H1 (cell line): Measurements from ENCODE around the gene SIGLEC10. TPM values are rescaled to one million over a fixed set of nuclear protein-coding genes. Genes with fewer than 3 reads are reported as not detected.

Experiments
- CTCF ChIA-PET: fragments of 300-600 bp; sonication (Branson Sonifier 250); formaldehyde crosslinking; loops from one replicate; lab custom pipeline; 2021; ENCODE audit not compliant: partially characterized antibody; lab: Charles Lee
- POLR2A ChIA-PET: fragments of 300-600 bp; sonication (Branson Sonifier 250); formaldehyde crosslinking; loops from one replicate; lab custom pipeline; 2021; ENCODE audit warnings: inconsistent platforms; ENCODE audit not compliant: partially characterized antibody; lab: Charles Lee
- DNase-seq, 2 experiments: peaks; one replicate each; pipeline versions ENCODE4 v3.0.0 to v3.0.0-alpha.2; 2010 to 2022; ENCODE audit warnings: low spot score in 2 of 2, low read depth in 1 of 2, mixed read lengths in 1 of 2
- FAIRE-seq: peaks from 2 replicates; lab custom pipeline; 2011; peaks lifted over from hg19 to GRCh38; lab: Jason Lieb, UNC
- H2AFZ ChIP-seq: 2 replicates; pipeline ENCODE4 v1.8.1; 2012; ENCODE audit warnings: low read length, inconsistent platforms
- H2AK5ac ChIP-seq: 2 replicates; pipeline ENCODE4 v1.6.1; 2013; ENCODE audit warnings: low read depth, low read length
- H2BK120ac ChIP-seq: replicated peaks from 2 replicates; pipeline ENCODE3; 2013; ENCODE audit warnings: low read depth, low read length, inconsistent platforms
- H2BK12ac ChIP-seq: 2 replicates; pipeline ENCODE4 v1.6.1; 2013; ENCODE audit warnings: low read depth, low read length
- H2BK15ac ChIP-seq: 2 replicates; pipeline ENCODE4 v1.6.1; 2013; ENCODE audit warnings: low read length
- H2BK20ac ChIP-seq: 2 replicates; pipeline ENCODE4 v1.6.1; 2013; ENCODE audit warnings: low read length
- H2BK5ac ChIP-seq: 2 replicates; pipeline ENCODE4 v1.6.1; 2013; ENCODE audit warnings: low read depth, low read length
- H3K14ac ChIP-seq: 2 replicates; pipeline ENCODE4 v1.6.1; 2013; ENCODE audit warnings: inconsistent platforms; ENCODE audit not compliant: insufficient read length
- H3K18ac ChIP-seq: 2 replicates; pipeline ENCODE4 v1.6.1; 2013; ENCODE audit warnings: low read length; ENCODE audit errors: extremely low read depth
- H3K23ac ChIP-seq: 2 replicates; pipeline ENCODE4 v1.6.1; 2013; ENCODE audit warnings: inconsistent platforms; ENCODE audit not compliant: insufficient read length
- H3K23me2 ChIP-seq: 2 replicates; pipeline ENCODE4 v1.6.1; 2013; ENCODE audit warnings: low read depth, low read length
- H3K27ac ChIP-seq: 2 replicates; pipeline ENCODE4 v1.6.1; 2011; ENCODE audit warnings: low read depth, low read length, inconsistent platforms
- H3K27me3 ChIP-seq, 4 experiments: replicated peaks in 1 of 4; 1 replicate in 1 of 4; 2 replicates in 3 of 4; pipeline versions ENCODE4 v1.6.1 to v1.8.1; 2011 to 2013; ENCODE audit warnings: low read length in 3 of 4, mild to moderate bottlenecking in 3 of 4, inconsistent platforms in 2 of 4, mixed read lengths in 2 of 4, moderate library complexity in 1 of 4; ENCODE audit not compliant: control insufficient read depth in 3 of 4, insufficient read depth in 3 of 4; ENCODE audit errors: extremely low read depth in 1 of 4
- H3K36me3 ChIP-seq, 4 experiments: 2 replicates each; pipeline versions ENCODE4 v1.6.1 to v1.8.1; 2011 to 2013; ENCODE audit warnings: mild to moderate bottlenecking in 4 of 4, low read length in 3 of 4, moderate library complexity in 2 of 4, control low read depth in 1 of 4, inconsistent platforms in 1 of 4; ENCODE audit not compliant: insufficient read depth in 4 of 4, control insufficient read depth in 2 of 4
- H3K4ac ChIP-seq: replicated peaks from 2 replicates; pipeline ENCODE3; 2013; ENCODE audit warnings: low read length, low read depth, mixed read lengths, inconsistent platforms; ENCODE audit not compliant: insufficient read length
- H3K4me1 ChIP-seq, 4 experiments: replicated peaks in 1 of 4; 1 replicate in 1 of 4; 2 replicates in 3 of 4; pipeline versions ENCODE4 v1.6.1 to v1.8.1; 2011 to 2013; ENCODE audit warnings: low read length in 3 of 4, inconsistent platforms in 2 of 4, mixed read lengths in 1 of 4; ENCODE audit not compliant: insufficient read depth in 4 of 4, control insufficient read depth in 3 of 4
- H3K4me2 ChIP-seq, 2 experiments: 2 replicates each; pipeline versions ENCODE4 v1.6.1 to v1.8.1; 2011 to 2013; ENCODE audit warnings: low read depth in 2 of 2, low read length in 2 of 2, control low read depth in 1 of 2, inconsistent platforms in 1 of 2, mild to moderate bottlenecking in 1 of 2; ENCODE audit not compliant: insufficient read depth in 1 of 2
- H3K4me3 ChIP-seq, 4 experiments: fragments of 200-600, 300-600 bp in 1 of 4; sonication (generic), shearing (Covaris generic), sonication (Bioruptor Twin) in 1 of 4; 2 replicates each; pipeline versions ENCODE4 v1.5.1 to v1.8.1; 2011 to 2016; ENCODE audit warnings: low read length in 4 of 4, low read depth in 3 of 4, control low read depth in 2 of 4, inconsistent platforms in 2 of 4, mild to moderate bottlenecking in 2 of 4, mixed read lengths in 1 of 4, moderate library complexity in 1 of 4; ENCODE audit not compliant: insufficient read depth in 2 of 4; ENCODE audit errors: extremely low read depth in 1 of 4
- H3K56ac ChIP-seq: replicated peaks from 2 replicates; pipeline ENCODE3; 2013; ENCODE audit warnings: low read depth, mild to moderate bottlenecking, mixed read lengths, low read length, inconsistent platforms; ENCODE audit not compliant: insufficient read length
- H3K79me1 ChIP-seq: 2 replicates; pipeline ENCODE4 v1.6.1; 2013; ENCODE audit warnings: low read depth, low read length, control low read depth
- H3K79me2 ChIP-seq, 2 experiments: 2 replicates each; pipeline versions ENCODE4 v1.6.1 to v1.8.1; 2012 to 2013; ENCODE audit warnings: low read length in 2 of 2, mild to moderate bottlenecking in 2 of 2, inconsistent platforms in 1 of 2; ENCODE audit not compliant: insufficient read depth in 2 of 2, control insufficient read depth in 1 of 2
- H3K9ac ChIP-seq, 4 experiments: replicated peaks in 1 of 4; 1 replicate in 1 of 4; 2 replicates in 3 of 4; pipeline versions ENCODE4 v1.6.1 to v1.8.1; 2011 to 2013; ENCODE audit warnings: low read depth in 3 of 4, low read length in 3 of 4, control low read depth in 2 of 4, mild to moderate bottlenecking in 2 of 4, moderate library complexity in 2 of 4, inconsistent platforms in 1 of 4; ENCODE audit errors: extremely low read depth in 1 of 4
- H3K9me3 ChIP-seq, 2 experiments: 2 replicates each; pipeline versions ENCODE4 v1.6.1 to v1.8.1; 2012 to 2013; ENCODE audit warnings: mild to moderate bottlenecking in 2 of 2, moderate library complexity in 2 of 2, control low read depth in 1 of 2, inconsistent platforms in 1 of 2, low read depth in 1 of 2, low read length in 1 of 2, mixed read lengths in 1 of 2; ENCODE audit not compliant: insufficient read depth in 2 of 2
- H4K20me1 ChIP-seq, 2 experiments: replicated peaks in 1 of 2; 2 replicates each; pipeline versions ENCODE3 to v1.8.1; 2011 to 2013; ENCODE audit warnings: inconsistent platforms in 2 of 2, low read length in 2 of 2, mild to moderate bottlenecking in 1 of 2; ENCODE audit not compliant: insufficient read depth in 2 of 2, control insufficient read depth in 1 of 2
- H4K5ac ChIP-seq: 2 replicates; pipeline ENCODE4 v1.6.1; 2013; ENCODE audit warnings: low read length, low read depth, mixed read lengths, inconsistent platforms; ENCODE audit not compliant: insufficient read length
- H4K8ac ChIP-seq: 2 replicates; pipeline ENCODE4 v1.8.0; 2013; ENCODE audit warnings: mild to moderate bottlenecking, moderate library complexity, low read length, inconsistent platforms; ENCODE audit not compliant: insufficient read depth; ENCODE audit errors: extremely low read depth
- H4K91ac ChIP-seq: replicated peaks from 2 replicates; pipeline ENCODE3; 2013; ENCODE audit warnings: low read length, mixed read lengths, inconsistent platforms; ENCODE audit not compliant: insufficient read length
- SP4 ChIP-seq: IDR thresholded peaks from 2 replicates; pipeline ENCODE4 v1.6.1; 2012; ENCODE audit warnings: low read length, inconsistent platforms
- WGBS, 2 experiments: shearing (Covaris generic) in 1 of 2; methylation state at CpG; one replicate each; pipeline versions ENCODE4 v1.1.6 to v1.1.7; 2013 to 2015; ENCODE audit warnings: low lambda C conversion rate in 2 of 2, mixed read lengths in 2 of 2, inconsistent platforms in 1 of 2, low coverage in 1 of 2, missing lambda C conversion rate in 1 of 2; ENCODE audit not compliant: insufficient replicate concordance in 2 of 2, insufficient coverage in 1 of 2, insufficient read length in 1 of 2; ENCODE audit errors: extremely low coverage in 1 of 2, missing lambda C conversion rate in 1 of 2; 5-methylcytosine and 5-hydroxymethylcytosine counted together
- polyA plus RNA-seq, 7 experiments: library from polyadenylated mRNA; depleted of rRNA in 3 of 7; stranded (reverse) in 5 of 7; unstranded in 2 of 7; fragments of >200 nt in 5 of 7; fragments of 200-250 nt in 2 of 7; gene quantifications; 1 replicate in 5 of 7; 2 replicates in 1 of 7; 4 replicates in 1 of 7; pipeline versions ENCODE4 v1.2.1 to v1.2.3, GENCODE V29; 2011 to 2013; ENCODE audit warnings: missing spikeins in 2 of 7, mixed read lengths in 2 of 7
- total RNA-seq: library from RNA; stranded (reverse); fragmentation: NEBNext Ultra II Directional; extraction: Animal tissue kit (Norgen Biotek cat#: 25700); gene quantifications from 2 replicates; pipeline ENCODE4 v1.2.1, GENCODE V29; 2021

SIGLEC10 gene
- total and polyA plus RNA-seq, 2 of the 8 experiments (the other 6 are each of a cell fraction or from before 2014, with no cell fraction given), result 0.06 TPM; not detected in 1

- no peak overlapping the region for H3K14ac ChIP-seq
- H3K27me3 ChIP-seq, result no peaks in the 10 kb centered on the region; a peak in 1 of 7 replicates
- H3K9me3 ChIP-seq, result no peaks in the 10 kb centered on the region
- no peak overlapping the region for H4K8ac ChIP-seq
- H2AFZ ChIP-seq, result no peak overlapping the region
- no peak overlapping the region for H2BK5ac ChIP-seq
- no peaks in the 10 kb centered on the region for H3K4me1 ChIP-seq
- H4K20me1 ChIP-seq, result no peaks in the 10 kb centered on the region
- no peak overlapping the region for H3K23ac ChIP-seq
- no peak overlapping the region for H4K5ac ChIP-seq
- no peaks in the 10 kb centered on the region for H3K79me1 ChIP-seq
- no peak overlapping the region for H2BK120ac ChIP-seq
- H3K9ac ChIP-seq, result no peak overlapping the region
- no peak overlapping the region for H2BK12ac ChIP-seq
- H3K36me3 ChIP-seq, result no peaks in the 10 kb centered on the region
- no peak overlapping the region for H3K4me2 ChIP-seq
- H3K79me2 ChIP-seq, result no peaks in the 10 kb centered on the region
- H2AK5ac ChIP-seq, result no peak overlapping the region
- ChIA-PET CTCF (interaction anchor here (0.9 to 6.8 kb wide), 4 partner anchors 13 to 156 kb away, joined by 3 to 44 read pairs (median 4); no protein-coding TSS in a partner anchor), POLR2A (no interaction called here)
- H3K4ac ChIP-seq, result no peak overlapping the region
- H3K27ac ChIP-seq, result no peak overlapping the region
- H3K4me3 ChIP-seq, result no peak overlapping the region
- no peak overlapping the region for H3K18ac ChIP-seq
- WGBS, 2 experiments, result 100% methylated on average over 1 of the region's 1 CpG; no CpG with 5 or more reads in 1 of the 2 experiments
- no peak overlapping the region for H3K56ac ChIP-seq
- no peak overlapping the region for H4K91ac ChIP-seq
- DNase-seq, result no peak
- H2BK15ac ChIP-seq, result no peak overlapping the region
- H2BK20ac ChIP-seq, result no peak overlapping the region
- TF ChIP-seq SP4, result no peak
- TF ChIP-seq, all 59 proteins: peak for 0
- H3K23me2 ChIP-seq, result no peaks in the 10 kb centered on the region
- FAIRE-seq, result no peak
Measured at GRCh38 chr19:51434456-51434855, 17.0 kb upstream of the SIGLEC10 start.
